A549 (cell line): ENCODE measurements around the gene BLCAP. TPM values are rescaled to one million over a fixed set of nuclear protein-coding genes. Genes with fewer than 3 reads are reported as not detected.
A peak's percentile ranks its signal among the peaks of the same experiment; 100 is the strongest.

Experiments used
- ATAC-seq, 2 experiments: fragments of 200-7000 bp in 1 of 2; fragments of >200 bp in 1 of 2; cut with Nextera tagmentation in 1 of 2; cut with Tn5 transposase in 1 of 2; 3 replicates each; pipeline versions ENCODE4 v1.8.0 to v1.9.1; 2018 to 2020; ENCODE audit warnings: mild to moderate bottlenecking in 1 of 2, moderate library complexity in 1 of 2
- CTCF ChIA-PET: fragments of 300-600 bp; sonication (Branson Sonifier 250); formaldehyde crosslinking; extraction: SDS; loops from one replicate; lab custom pipeline; 2021; ENCODE audit warnings: antibody characterized with exemption, inconsistent platforms; lab: Yijun Ruan, JAX
- POLR2A ChIA-PET: fragments of 350-600 bp; formaldehyde crosslinking; extraction: SDS; loops from one replicate; lab custom pipeline; 2021; ENCODE audit warnings: antibody characterized with exemption, inconsistent platforms; lab: Yijun Ruan, JAX
- DNase-seq, 2 experiments: peaks; one replicate each; pipeline versions ENCODE4 v3.0.0 to v3.0.0-alpha.2; 2011 to 2016; ENCODE audit warnings: low read depth in 1 of 2, low spot score in 1 of 2
- FAIRE-seq: peaks from 2 replicates; lab custom pipeline; 2011; peaks lifted over from hg19 to GRCh38; lab: Jason Lieb, UNC
- H3K27ac ChIP-seq, 2 experiments: fragments of >200 bp; sonication (Bioruptor Twin); formaldehyde crosslinking; 3 replicates each; pipeline ENCODE4 v1.5.1; 2016 to 2017
- H3K4me1 ChIP-seq: fragments of >200 bp; sonication (Bioruptor Twin); formaldehyde crosslinking; 3 replicates; pipeline ENCODE4 v1.6.1; 2016
- H3K4me2 ChIP-seq: fragments of >200 bp; sonication (Bioruptor Twin); formaldehyde crosslinking; 3 replicates; pipeline ENCODE4 v1.6.1; 2016
- H3K4me3 ChIP-seq: fragments of >200 bp; sonication (Bioruptor Twin); formaldehyde crosslinking; 3 replicates; pipeline ENCODE4 v1.5.1; 2016
- H3K9me3 ChIP-seq: fragments of >200 bp; sonication (Bioruptor Twin); formaldehyde crosslinking; 3 replicates; pipeline ENCODE4 v1.6.1; 2016
- CBX8 ChIP-seq: fragments of 200-600 bp; sonication (generic); IDR thresholded peaks from 2 replicates; pipeline ENCODE4 v1.6.1; 2016
- CEBPB ChIP-seq, 2 experiments: fragments of >200 bp in 1 of 2; sonication (Bioruptor Twin) in 1 of 2; formaldehyde crosslinking in 1 of 2; IDR thresholded peaks; 2 replicates each; pipeline ENCODE4 v1.6.1; 2012 to 2016
- CHD2 ChIP-seq: fragments of 150-350 bp; IDR thresholded peaks from 2 replicates; pipeline ENCODE4 v1.6.1; 2014; ENCODE audit warnings: low read length; ENCODE audit not compliant: partially characterized antibody
- FOSB ChIP-seq: fragments of 250-450 bp; sonication (Bioruptor Pico); IDR thresholded peaks from 2 replicates; pipeline ENCODE4 v1.5.0; 2020; ENCODE audit warnings: mild to moderate bottlenecking, moderate library complexity
- FOSL2 ChIP-seq, 2 experiments: fragments of 450-650 bp in 1 of 2; fragments of >200 bp in 1 of 2; sonication (Bioruptor Twin) in 1 of 2; formaldehyde crosslinking; IDR thresholded peaks; 2 replicates each; pipeline versions ENCODE4 v1.5.0 to v1.6.1; 2016 to 2020; ENCODE audit warnings: mild to moderate bottlenecking in 1 of 2, moderate library complexity in 1 of 2
- FOXS1 ChIP-seq: fragments of 250-450 bp; sonication (Bioruptor Pico); IDR thresholded peaks from 2 replicates; pipeline ENCODE4 v1.5.0; 2020; ENCODE audit warnings: mild to moderate bottlenecking, moderate library complexity
- GATA3 ChIP-seq: IDR thresholded peaks from 2 replicates; pipeline ENCODE4 v1.6.1; 2012; ENCODE audit warnings: borderline replicate concordance
- HDAC2 ChIP-seq: fragments of 200-600 bp; sonication (generic); IDR thresholded peaks from 2 replicates; pipeline ENCODE4 v1.6.1; 2016
- HEYL ChIP-seq: fragments of 250-450 bp; sonication (Bioruptor Pico); IDR thresholded peaks from 2 replicates; pipeline ENCODE4 v1.8.0; 2021; ENCODE audit warnings: mild to moderate bottlenecking, moderate library complexity
- HOXB5 ChIP-seq: fragments of 250-450 bp; sonication (Bioruptor Pico); IDR thresholded peaks from 2 replicates; pipeline ENCODE4 v1.5.0; 2020; ENCODE audit warnings: mild to moderate bottlenecking, moderate library complexity
- JUN ChIP-seq, 2 experiments: fragments of >200 bp; sonication (Bioruptor Twin); formaldehyde crosslinking; IDR thresholded peaks; 2 replicates in 1 of 2; 3 replicates in 1 of 2; pipeline ENCODE4 v1.6.1; 2016 to 2017
- KDM1A ChIP-seq: fragments of 200-600 bp; sonication (generic); IDR thresholded peaks from 2 replicates; pipeline ENCODE4 v1.6.1; 2016; ENCODE audit warnings: low read depth, mild to moderate bottlenecking
- MAFK ChIP-seq: fragments of 450-650 bp; IDR thresholded peaks from 2 replicates; pipeline ENCODE4 v1.6.1; 2014; ENCODE audit not compliant: partially characterized antibody
- MAZ ChIP-seq: fragments of 150-350 bp; IDR thresholded peaks from 2 replicates; pipeline ENCODE4 v1.6.1; 2014; ENCODE audit warnings: antibody characterized with exemption, low read depth, low read length, borderline replicate concordance
- NPAS2 ChIP-seq: fragments of 250-450 bp; sonication (Bioruptor Pico); IDR thresholded peaks from 2 replicates; pipeline ENCODE4 v1.8.0; 2022; ENCODE audit warnings: mild to moderate bottlenecking, moderate library complexity, borderline replicate concordance
- NR3C1 ChIP-seq: fragments of >200 bp; sonication (Bioruptor Twin); formaldehyde crosslinking; IDR thresholded peaks from 3 replicates; pipeline ENCODE4 v1.6.1; 2017
- PBX3 ChIP-seq: IDR thresholded peaks from 2 replicates; pipeline ENCODE4 v1.6.1; 2012
- POLR2AphosphoS2 ChIP-seq: conservative IDR thresholded peaks from 2 replicates; pipeline ENCODE4 v1.6.1; 2012; ENCODE audit warnings: low read length, improper control_type of control experiment, inconsistent platforms
- RAD21 ChIP-seq, 2 experiments: fragments of >200 bp in 1 of 2; sonication (Bioruptor Twin) in 1 of 2; formaldehyde crosslinking in 1 of 2; IDR thresholded peaks in 1 of 2; conservative IDR thresholded peaks in 1 of 2; 2 replicates in 1 of 2; 3 replicates in 1 of 2; pipeline ENCODE4 v1.6.1; 2012 to 2018; ENCODE audit warnings: inconsistent platforms in 1 of 2
- RARB ChIP-seq: fragments of 250-450 bp; sonication (Bioruptor Pico); IDR thresholded peaks from 2 replicates; pipeline ENCODE4 v1.8.0; 2021; ENCODE audit warnings: mild to moderate bottlenecking, moderate library complexity
- RFX5 ChIP-seq: fragments of 450-650 bp; IDR thresholded peaks from 2 replicates; pipeline ENCODE4 v1.7.1; 2014; ENCODE audit warnings: antibody characterized with exemption, mild to moderate bottlenecking, moderate library complexity
- RNF2 ChIP-seq: fragments of 200-600 bp; sonication (generic); IDR thresholded peaks from 2 replicates; pipeline ENCODE4 v1.6.1; 2016; ENCODE audit warnings: low read depth, mild to moderate bottlenecking, antibody characterized with exemption, moderate library complexity, borderline replicate concordance
- SMC3 ChIP-seq: fragments of >200 bp; sonication (Bioruptor Twin); formaldehyde crosslinking; IDR thresholded peaks from 3 replicates; pipeline ENCODE4 v1.6.1; 2018; ENCODE audit warnings: inconsistent platforms
- ZFP36 ChIP-seq: fragments of 450-650 bp; IDR thresholded peaks from 2 replicates; pipeline ENCODE4 v1.6.1; 2014; ENCODE audit warnings: borderline replicate concordance; ENCODE audit not compliant: partially characterized antibody
- ZSCAN20 ChIP-seq: fragments of 250-450 bp; sonication (Bioruptor Pico); IDR thresholded peaks from 2 replicates; pipeline ENCODE4 v1.8.0; 2022; ENCODE audit warnings: mild to moderate bottlenecking, moderate library complexity
- WGBS: methylation state at CpG from one replicate; pipeline ENCODE4 v1.1.6; 2017; ENCODE audit errors: missing lambda C conversion rate; 5-methylcytosine and 5-hydroxymethylcytosine counted together
- polyA plus RNA-seq, 4 experiments: library from polyadenylated mRNA; depleted of rRNA in 3 of 4; stranded (reverse); fragments of >200 nt; fragmentation: RNase III in 1 of 4; extraction: RNeasy Plus Mini Kit Qiagen cat#74134 plus additional on column Dnase treatment in 1 of 4; gene quantifications; 2 replicates in 3 of 4; 3 replicates in 1 of 4; pipeline ENCODE4 v1.2.3, GENCODE V29; 2011 to 2017

Gene BLCAP
- polyA plus RNA-seq, 2 of the 4 experiments (the other 2 are of a cell fraction): 30.3 to 49.0 TPM

- POLR2A ChIA-PET: no interaction called here
- WGBS: 71% methylated on average over 8 of the region's 8 CpGs
- FAIRE-seq (no peak), ATAC-seq (no peak)
- peak overlapping the region; percentile 84; the same call in 1 of the 3 replicates for H3K4me2 ChIP-seq
- TF ChIP-seq SMC3 (0 out of 3 replicates have a peak, but pooled peaks have one; percentile 9), FOSL2 (IDR thresholded peaks at IDR 0.05) (no peak), FOSL2 (CRISPR knock-in tag; IDR thresholded peaks at IDR 0.05) (no peak), POLR2AphosphoS2 (no peak), RAD21 (conservative IDR thresholded peaks at IDR 0.05 in 1 of 2, IDR thresholded peaks at IDR 0.05 in 1 of 2) (0 out of 5 replicates have a peak, but pooled peaks of 1 of the 2 experiments have one; percentile 9)
- TF ChIP-seq, all 56 proteins: peak for 2
- Histone ChIP-seq H3K27ac (no peak overlapping the region), H3K4me1 (peaks cover 29% of the 10 kb centered on the region), H3K4me3 (no peak overlapping the region), H3K9me3 (no peaks in the 10 kb centered on the region)
- peak in 1 of 2 experiments; percentile 26 for DNase-seq
- CTCF ChIA-PET: interaction anchor here (0.8 to 10.2 kb wide), 7 partner anchors 14 to 336 kb away, joined by 3 to 120 read pairs (median 4); no protein-coding TSS in a partner anchor
These were observed 1.7 kb upstream of the BLCAP start for GRCh38 chr20:37529214-37529967.

- CTCF ChIA-PET: interaction anchor here (0.7 to 10.2 kb wide), 9 partner anchors 13 to 335 kb away, joined by 3 to 120 read pairs (median 4); no protein-coding TSS in a partner anchor
- Histone ChIP-seq H3K4me1 (peaks cover 30% of the 10 kb centered on the region), H3K27ac (peak overlapping the region; percentile 96 to 99), H3K4me2 (peak overlapping the region; percentile 84), H3K4me3 (peak overlapping the region; percentile 100), H3K9me3 (no peaks in the 10 kb centered on the region)
- FAIRE-seq (no peak), ATAC-seq (peak; percentile 14 to 36; a peak in 5 of 6 replicates), DNase-seq (no peak)
- WGBS: 46% methylated on average over 10 of the region's 10 CpGs
- POLR2A ChIA-PET: no interaction called here
- TF ChIP-seq CBX8: no peak
- no peak for TF ChIP-seq CEBPB (IDR thresholded peaks at IDR 0.05)
- TF ChIP-seq HOXB5 (CRISPR knock-in tag): no peak
- no peak for TF ChIP-seq ZFP36
- no peak for TF ChIP-seq RFX5
- TF ChIP-seq KDM1A: no peak
These were observed 954 bp upstream of the BLCAP start for GRCh38 chr20:37528446-37529213.

GRCh38 chr20:37526839-37527637 lies 638 bp downstream of the BLCAP start:
- H3K4me1 ChIP-seq: peaks cover 33% of the 10 kb centered on the region
- H3K27ac ChIP-seq: peak overlapping the region; percentile 96 to 99
- peak overlapping the region; percentile 84 for H3K4me2 ChIP-seq
- H3K4me3 ChIP-seq: peak overlapping the region; percentile 100
- TF ChIP-seq HDAC2 (no peak), JUN (IDR thresholded peaks at IDR 0.05) (no peak), ZSCAN20 (no peak), GATA3 (no peak), CHD2 (no peak), NPAS2 (no peak), HEYL (CRISPR knock-in tag) (no peak), RARB (CRISPR knock-in tag) (no peak), CBX8 (no peak), MAZ (no peak), RNF2 (no peak), FOXS1 (no peak), PBX3 (no peak), MAFK (no peak), FOSB (CRISPR knock-in tag) (no peak), NR3C1 (no peak)
- WGBS: 2% methylated on average over 19 of the region's 28 CpGs
- ChIA-PET POLR2A (no interaction called here), CTCF (interaction anchor here (0.9 to 10.2 kb wide), 4 partner anchors 96 to 333 kb away, joined by 3 to 120 read pairs (median 3); no protein-coding TSS in a partner anchor)
- ATAC-seq (peak; percentile 44 to 54; a peak in 5 of 6 replicates), DNase-seq (peak; percentile 22 to 51), FAIRE-seq (no peak)
- H3K9me3 ChIP-seq: no peaks in the 10 kb centered on the region
